SU-DHL-6 (cell line): ENCODE results near the gene CC2D1A.

Experiments
- CTCF ChIP-seq: fragments of 200-600 bp; sonication (generic); IDR thresholded peaks from one replicate; pipeline ENCODE4 v1.5.1; 2017; ENCODE audit warnings: antibody characterized with exemption, mild to moderate bottlenecking, low read length, moderate library complexity; ENCODE audit not compliant: insufficient read depth, poor library complexity, severe bottlenecking
- EZH2phosphoT487 ChIP-seq: fragments of 200-600 bp; sonication (generic), shearing (Covaris generic); conservative IDR thresholded peaks from 2 replicates; pipeline ENCODE4 v1.6.1; 2018; ENCODE audit warnings: mild to moderate bottlenecking, antibody characterized with exemption, low read length, moderate library complexity, mixed read lengths

- TF ChIP-seq CTCF, result no peak
- no peak for TF ChIP-seq EZH2phosphoT487
These were observed 31.7 kb downstream of the CC2D1A start for GRCh38 chr19:13937479-13938300.
